ENCODE data around the gene TEX50. TPM values are rescaled to one million over a fixed set of nuclear protein-coding genes. Genes with fewer than 3 reads are reported as not detected.

Gene TEX50
- total RNA-seq, 1 experiment from 2014 or later: not detected

Other genes with a start within 250 kb of the TEX50 start
- 376 and 421 TPM in 2 replicates for gene PRDX6, start 158.0 kb upstream of the TEX50 start, total RNA-seq (2021)
- gene SLC9C2, start 32.3 kb upstream of the TEX50 start, total RNA-seq (2021): not detected in 2 replicates
- 0.28 TPM in 1 of 2 replicates, not detected in the other for gene ANKRD45, start 34.5 kb downstream of the TEX50 start, total RNA-seq (2021)
- 11.5 and 15.3 TPM in 2 replicates for gene KLHL20, start 79.6 kb downstream of the TEX50 start, total RNA-seq (2021)
- gene DARS2, start 189.3 kb downstream of the TEX50 start, total RNA-seq (2021): 15.0 and 18.3 TPM in 2 replicates
- gene CENPL, start 189.5 kb downstream of the TEX50 start, total RNA-seq (2021): 14.4 and 19.5 TPM in 2 replicates
- 234 and 352 TPM in 2 replicates for gene GAS5, start 232.7 kb downstream of the TEX50 start, total RNA-seq (2021)
- gene ZBTB37, start 233.0 kb downstream of the TEX50 start, total RNA-seq (2021): 7.4 and 8.3 TPM in 2 replicates